ENCODE data around the gene MSL1.

- TF ChIP-seq, protein P1, sequence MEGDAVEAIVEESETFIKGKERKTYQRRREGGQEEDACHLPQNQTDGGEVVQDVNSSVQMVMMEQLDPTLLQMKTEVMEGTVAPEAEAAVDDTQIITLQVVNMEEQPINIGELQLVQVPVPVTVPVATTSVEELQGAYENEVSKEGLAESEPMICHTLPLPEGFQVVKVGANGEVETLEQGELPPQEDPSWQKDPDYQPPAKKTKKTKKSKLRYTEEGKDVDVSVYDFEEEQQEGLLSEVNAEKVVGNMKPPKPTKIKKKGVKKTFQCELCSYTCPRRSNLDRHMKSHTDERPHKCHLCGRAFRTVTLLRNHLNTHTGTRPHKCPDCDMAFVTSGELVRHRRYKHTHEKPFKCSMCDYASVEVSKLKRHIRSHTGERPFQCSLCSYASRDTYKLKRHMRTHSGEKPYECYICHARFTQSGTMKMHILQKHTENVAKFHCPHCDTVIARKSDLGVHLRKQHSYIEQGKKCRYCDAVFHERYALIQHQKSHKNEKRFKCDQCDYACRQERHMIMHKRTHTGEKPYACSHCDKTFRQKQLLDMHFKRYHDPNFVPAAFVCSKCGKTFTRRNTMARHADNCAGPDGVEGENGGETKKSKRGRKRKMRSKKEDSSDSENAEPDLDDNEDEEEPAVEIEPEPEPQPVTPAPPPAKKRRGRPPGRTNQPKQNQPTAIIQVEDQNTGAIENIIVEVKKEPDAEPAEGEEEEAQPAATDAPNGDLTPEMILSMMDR (conservative IDR thresholded peaks at IDR 0.05 in 1 of 2, IDR thresholded peaks at IDR 0.05 in 1 of 2; ENCODE audit: low read depth in 1 of 2, low read length in 2 of 2) = no peak
- no peak for TF ChIP-seq EZH2 (IDR thresholded peaks at IDR 0.05; ENCODE audit: low read length, missing control alignments)
Observed at GRCh38 chr17:40182606-40183005, 60.8 kb downstream of the MSL1 start.
